MM.1S (cell line): Measurements from ENCODE around the gene MVP.
"Not testable (repeated sequence)": the region's sequence is repeated elsewhere in the genome, so short reads cannot be mapped to it uniquely, and the experiment has no call there.

Source experiments
- DNase-seq: peaks from one replicate; pipeline ENCODE4 v3.0.0-alpha.2; 2015
- H2AFZ ChIP-seq: fragments of 300-600 bp; sonication (generic); 2 replicates; pipeline ENCODE4 v1.6.0; 2016; ENCODE audit warnings: antibody characterized with exemption, low read length
- H3F3A ChIP-seq: fragments of 300-600 bp; sonication (generic); 2 replicates; pipeline ENCODE4 v1.6.1; 2016; ENCODE audit warnings: mild to moderate bottlenecking, antibody characterized with exemption, low read length, moderate library complexity, mixed read lengths; ENCODE audit not compliant: insufficient read depth
- H3K27ac ChIP-seq: fragments of 300-600 bp; sonication (generic); 2 replicates; pipeline ENCODE4 v1.5.1; 2016; ENCODE audit warnings: mild to moderate bottlenecking, low read length
- H3K27me3 ChIP-seq: fragments of 300-600 bp; sonication (generic); replicated peaks from 2 replicates; pipeline ENCODE4 v1.6.0; 2016; ENCODE audit warnings: low read length; ENCODE audit not compliant: insufficient read depth
- H3K36me3 ChIP-seq: fragments of 300-600 bp; sonication (generic); replicated peaks from 2 replicates; pipeline ENCODE4 v1.6.1; 2016; ENCODE audit warnings: mild to moderate bottlenecking, low read length, mixed read lengths; ENCODE audit not compliant: insufficient read depth
- H3K4me1 ChIP-seq: fragments of 300-600 bp; sonication (generic); 2 replicates; pipeline ENCODE4 v1.6.1; 2016; ENCODE audit warnings: low read length, mixed read lengths
- H3K4me2 ChIP-seq: fragments of 300-600 bp; sonication (generic); 2 replicates; pipeline ENCODE4 v1.6.0; 2016; ENCODE audit warnings: low read depth, low read length
- H3K4me3 ChIP-seq: fragments of 300-600 bp; sonication (generic); 2 replicates; pipeline ENCODE4 v1.5.1; 2016; ENCODE audit warnings: low read length, mixed read lengths
- H3K79me2 ChIP-seq: fragments of 300-600 bp; sonication (generic); 2 replicates; pipeline ENCODE4 v1.6.1; 2016; ENCODE audit warnings: mixed run types, low read length, mixed read lengths
- H3K9ac ChIP-seq: fragments of 300-600 bp; sonication (generic); 2 replicates; pipeline ENCODE4 v1.6.1; 2016; ENCODE audit warnings: low read length, mixed read lengths
- H3K9me2 ChIP-seq: fragments of 300-600 bp; sonication (generic); replicated peaks from 2 replicates; pipeline ENCODE4 v1.6.1; 2016; ENCODE audit warnings: mild to moderate bottlenecking, low read length, mixed read lengths; ENCODE audit not compliant: insufficient read depth
- H3K9me3 ChIP-seq: fragments of 300-600 bp; sonication (generic); replicated peaks from 2 replicates; pipeline ENCODE4 v1.6.1; 2016; ENCODE audit warnings: mild to moderate bottlenecking, low read length, mixed read lengths; ENCODE audit not compliant: insufficient read depth
- H4K20me1 ChIP-seq: fragments of 300-600 bp; sonication (generic); 2 replicates; pipeline ENCODE4 v1.6.1; 2016; ENCODE audit warnings: mild to moderate bottlenecking, low read length, moderate library complexity, mixed read lengths; ENCODE audit not compliant: insufficient read depth
- CTCF ChIP-seq: fragments of 300-600 bp; sonication (generic); IDR thresholded peaks from 2 replicates; pipeline ENCODE4 v1.5.1; 2016; ENCODE audit warnings: antibody characterized with exemption, low read length, mixed read lengths
- EZH2 ChIP-seq: fragments of 300-600 bp; sonication (generic); optimal IDR thresholded peaks from 2 replicates; pipeline ENCODE3; 2017; ENCODE audit warnings: low read depth, mild to moderate bottlenecking, antibody characterized with exemption, low read length, mixed read lengths
- EZH2phosphoT487 ChIP-seq: fragments of 300-600 bp; sonication (generic); IDR thresholded peaks from 2 replicates; pipeline ENCODE4 v1.6.1; 2018; ENCODE audit warnings: antibody characterized with exemption, low read length

The MVP gene

GRCh38 chr16:29790183-29790948, 29.9 kb upstream of the MVP start, which contains the start of gene KIF22:
Gene KIF22 (plus strand): TSS chr16:29790751. CDS start chr16:29790760, 9 bp downstream.
- peak within 1 kb of the TSS; percentile 88 for H3K9ac ChIP-seq
- H3K27ac ChIP-seq, result peak within 1 kb of the TSS; percentile 74; the same call in 1 of the 2 replicates
- peak within 1 kb of the TSS; percentile 98 for H2AFZ ChIP-seq
- 0 out of 2 replicates have a peak, but pooled peaks cover 3% of the 10 kb centered on the region for H3K36me3 ChIP-seq
- no peaks in the 10 kb centered on the region for H3K27me3 ChIP-seq
- no peaks in the 10 kb centered on the region for H3K9me2 ChIP-seq
- peaks cover 51% of the 10 kb centered on the region for H3K79me2 ChIP-seq
- H3K4me3 ChIP-seq, result peak within 1 kb of the TSS; percentile 82
- H4K20me1 ChIP-seq, result no peaks in the 10 kb centered on the region
- H3K4me2 ChIP-seq, result peak within 1 kb of the TSS; percentile 98
- H3F3A ChIP-seq, result peaks cover 5% of the 10 kb centered on the region
- TF ChIP-seq CTCF (peak; percentile 77), EZH2 (no peak), EZH2phosphoT487 (no peak)
- peak; percentile 99 for DNase-seq
- no peaks in the 10 kb centered on the region for H3K9me3 ChIP-seq
- H3K4me1 ChIP-seq, result peaks cover 19% of the 10 kb centered on the region

GRCh38 chr16:29790949-29791844, 29.1 kb upstream of the MVP start:
- Histone ChIP-seq H3K4me3 (peak overlapping the region; percentile 74), H3K36me3 (peaks cover 8% of the 10 kb centered on the region; the same call in 1 of the 2 replicates), H3K27me3 (no peaks in the 10 kb centered on the region), H4K20me1 (no peaks in the 10 kb centered on the region), H3K79me2 (peaks cover 59% of the 10 kb centered on the region), H3K9ac (peak overlapping the region; percentile 82), H3F3A (peaks cover 5% of the 10 kb centered on the region), H3K9me2 (no peaks in the 10 kb centered on the region), H3K4me1 (peaks cover 19% of the 10 kb centered on the region), H3K4me2 (peak overlapping the region; percentile 75), H3K9me3 (no peaks in the 10 kb centered on the region), H2AFZ (peak overlapping the region; percentile 85), H3K27ac (peak overlapping the region; percentile 19; the same call in 1 of the 2 replicates)
- no peak for TF ChIP-seq EZH2
- TF ChIP-seq CTCF, result no peak
- no peak for TF ChIP-seq EZH2phosphoT487
- no peak for DNase-seq

- peak overlapping the region; percentile 75 for H3K4me2 ChIP-seq
- H3K4me3 ChIP-seq, result peak overlapping the region; percentile 74
- peaks cover 19% of the 10 kb centered on the region for H3K4me1 ChIP-seq
- no peak overlapping the region for H2AFZ ChIP-seq
- H3K79me2 ChIP-seq, result peaks cover 69% of the 10 kb centered on the region
- no peak overlapping the region for H3K27ac ChIP-seq
- no peaks in the 10 kb centered on the region for H3K27me3 ChIP-seq
- no peaks in the 10 kb centered on the region for H3K9me3 ChIP-seq
- DNase-seq, result no peak
- no peaks in the 10 kb centered on the region for H3K9me2 ChIP-seq
- H3K36me3 ChIP-seq, result peaks cover 12% of the 10 kb centered on the region; the same call in 1 of the 2 replicates
- peak overlapping the region; percentile 82; the same call in 1 of the 2 replicates for H3K9ac ChIP-seq
- peaks cover 5% of the 10 kb centered on the region for H3F3A ChIP-seq
- H4K20me1 ChIP-seq, result no peaks in the 10 kb centered on the region
- TF ChIP-seq EZH2phosphoT487 (no peak), CTCF (no peak), EZH2 (no peak)
Measured at GRCh38 chr16:29791845-29792807, 28.1 kb upstream of the MVP start.

GRCh38 chr16:29793153-29793552, 27.1 kb upstream of the MVP start:
- H3K4me3 ChIP-seq, H3K9ac ChIP-seq, H3K27me3 ChIP-seq, H2AFZ ChIP-seq, H3K4me2 ChIP-seq, H4K20me1 ChIP-seq, DNase-seq, H3K9me3 ChIP-seq, H3F3A ChIP-seq, H3K9me2 ChIP-seq, H3K27ac ChIP-seq: not testable (repeated sequence)
- peaks cover 79% of the 10 kb centered on the region for H3K79me2 ChIP-seq
- peaks cover 18% of the 10 kb centered on the region; the same call in 1 of the 2 replicates for H3K36me3 ChIP-seq
- peaks cover 19% of the 10 kb centered on the region for H3K4me1 ChIP-seq
